GM12892 (cell line): ENCODE results near the gene INAVA.

Source experiments
- POLR2A ChIP-seq: IDR thresholded peaks from 2 replicates; pipeline ENCODE4 v1.6.1; 2011; ENCODE audit warnings: low read depth, low read length, control low read depth
- POLR2AphosphoS5 ChIP-seq: IDR thresholded peaks from 2 replicates; pipeline ENCODE4 v1.6.1; 2011; ENCODE audit warnings: low read depth, low read length, control low read depth
- TAF1 ChIP-seq: IDR thresholded peaks from 2 replicates; pipeline ENCODE4 v1.6.1; 2011; ENCODE audit warnings: low read depth, mild to moderate bottlenecking, control low read depth, low read length, borderline replicate concordance

GRCh38 chr1:200873671-200874397 lies 20.9 kb upstream of the INAVA start:
- TF ChIP-seq POLR2A (no peak; the same call in 1 of the 2 replicates), POLR2AphosphoS5 (no peak), TAF1 (no peak)
